Measurements from ENCODE around the gene ATOH1.

The ATOH1 gene

GRCh38 chr4:93835929-93836328 lies 7.4 kb downstream of the ATOH1 start:
- DNase-seq (ENCODE audit: low read depth), result no peak

- no peak for DNase-seq (ENCODE audit: low read depth)
Measured at GRCh38 chr4:93839704-93840103, 11.2 kb downstream of the ATOH1 start.

GRCh38 chr4:93841803-93842345 lies 13.3 kb downstream of the ATOH1 start:
- no peak for DNase-seq (ENCODE audit: low read depth)

DNA sequence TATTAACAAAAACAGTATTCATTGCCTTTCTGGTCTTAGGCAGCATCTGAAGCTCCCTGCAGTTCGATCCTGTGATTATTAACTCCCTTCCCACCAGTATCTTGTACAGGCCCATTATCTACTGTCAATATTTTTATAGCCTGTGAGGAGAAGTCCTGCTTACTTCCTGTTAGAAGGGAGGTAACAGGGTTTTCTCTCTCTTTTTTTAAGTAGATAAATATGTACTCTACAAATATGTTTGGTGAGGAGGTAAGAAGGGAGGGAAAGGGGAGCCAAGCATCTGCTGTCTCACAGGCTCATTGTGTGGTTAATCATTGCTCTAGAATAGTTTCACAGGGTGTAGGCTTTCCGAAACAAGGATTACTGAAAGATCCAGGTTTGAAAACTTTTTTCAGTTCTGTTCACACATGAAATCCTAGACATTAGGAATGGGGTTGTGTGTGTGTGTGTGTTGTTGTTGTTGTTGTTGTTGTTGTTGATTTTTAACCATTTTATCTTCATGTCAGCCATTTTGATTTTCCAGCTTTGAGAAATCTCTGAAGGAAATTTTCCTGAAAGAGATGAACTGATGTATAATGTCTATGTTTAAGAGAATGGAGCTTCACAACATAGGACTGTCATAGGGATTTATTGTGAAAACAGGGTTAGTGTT lies 14.2 kb downstream of the ATOH1 start:
- no peak for DNase-seq (ENCODE audit: low read depth)

DNA sequence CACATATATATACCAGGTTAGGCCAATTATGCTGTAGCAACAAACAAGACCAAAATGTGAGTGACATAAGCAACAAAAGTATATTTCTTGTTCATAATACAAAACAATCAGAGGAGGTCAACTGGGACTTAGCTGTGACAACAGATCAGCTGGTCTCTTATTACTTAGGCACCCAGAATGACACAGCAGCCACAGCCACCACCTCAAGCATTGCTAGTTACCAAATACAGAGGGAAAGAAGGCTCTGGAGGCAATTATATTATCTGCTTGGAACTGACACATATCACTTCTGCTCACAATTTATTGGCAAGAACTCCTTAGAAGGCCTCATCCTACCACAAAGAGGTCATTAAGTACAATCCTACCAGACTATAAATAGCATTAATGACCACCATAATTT lies 15.2 kb downstream of the ATOH1 start:
- DNase-seq (ENCODE audit: low read depth), result no peak

GRCh38 chr4:93852680-93853079 lies 24.1 kb downstream of the ATOH1 start:
- DNase-seq (ENCODE audit: low read depth), result no peak

DNA sequence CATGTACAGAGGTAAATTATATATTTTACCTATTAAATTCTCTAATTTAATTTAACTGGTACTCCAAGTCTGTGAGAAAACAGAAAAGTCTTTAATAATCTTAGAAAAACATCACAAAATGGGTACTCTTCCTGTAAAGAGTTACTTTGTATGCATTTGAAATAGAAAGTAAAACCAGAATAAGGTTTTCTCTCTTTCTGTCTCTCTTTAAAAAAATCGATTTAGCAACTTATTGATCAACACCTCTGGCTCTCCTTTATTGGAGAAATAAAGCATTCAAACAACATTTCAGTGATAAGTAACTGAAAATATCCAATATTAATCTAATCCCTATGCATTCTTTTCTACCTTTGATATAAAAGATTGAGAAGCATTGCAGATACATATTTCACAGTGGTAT lies 27.4 kb downstream of the ATOH1 start:
- DNase-seq (ENCODE audit: low read depth), result no peak

GRCh38 chr4:93865650-93866049 lies 37.1 kb downstream of the ATOH1 start:
- no peak for DNase-seq (ENCODE audit: low read depth)

GRCh38 chr4:93867416-93868001 lies 39.0 kb downstream of the ATOH1 start:
- DNase-seq (ENCODE audit: low read depth), result no peak

- no peak for DNase-seq (ENCODE audit: low read depth)
Measured at GRCh38 chr4:93870876-93871458, 42.4 kb downstream of the ATOH1 start.

DNA sequence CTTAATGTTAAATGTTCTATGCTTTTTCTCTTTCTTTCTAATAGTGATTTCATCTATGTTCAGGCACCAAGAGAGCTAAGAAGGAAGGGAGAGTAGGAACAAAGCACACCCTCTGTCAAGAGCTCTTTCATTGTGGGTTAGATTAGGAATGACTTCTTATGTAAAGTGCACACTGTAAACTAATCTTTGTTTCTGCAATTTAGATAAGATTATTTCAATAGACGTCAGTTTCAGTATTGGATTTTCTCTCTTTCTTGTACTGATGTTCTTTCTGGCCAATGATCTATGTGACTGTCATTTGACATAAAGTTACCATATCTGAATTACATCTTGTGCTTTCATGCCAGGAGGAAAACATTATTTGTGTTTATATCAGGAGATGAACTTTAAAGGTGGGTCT lies 48.2 kb downstream of the ATOH1 start:
- no peak for DNase-seq (ENCODE audit: low read depth)

DNA sequence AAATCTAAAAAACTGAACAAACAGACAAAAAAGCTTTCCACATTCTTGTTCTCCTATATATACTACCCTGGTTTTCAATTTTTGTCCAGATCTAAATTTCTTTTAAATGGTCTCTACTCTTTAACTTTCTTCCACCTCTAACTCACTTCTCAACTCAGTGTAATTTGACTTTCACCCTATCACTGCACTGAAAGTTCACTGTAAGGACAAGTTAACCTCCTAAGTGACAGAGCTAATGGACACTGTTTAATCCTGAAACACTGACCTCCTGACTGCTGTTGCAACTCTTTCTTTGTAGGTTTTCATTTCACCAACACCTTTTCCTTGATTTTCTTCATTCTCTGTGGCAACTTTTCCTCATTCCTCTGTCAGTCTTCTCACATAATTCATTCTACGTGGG lies 50.0 kb downstream of the ATOH1 start:
- no peak for DNase-seq (ENCODE audit: low read depth)

DNA sequence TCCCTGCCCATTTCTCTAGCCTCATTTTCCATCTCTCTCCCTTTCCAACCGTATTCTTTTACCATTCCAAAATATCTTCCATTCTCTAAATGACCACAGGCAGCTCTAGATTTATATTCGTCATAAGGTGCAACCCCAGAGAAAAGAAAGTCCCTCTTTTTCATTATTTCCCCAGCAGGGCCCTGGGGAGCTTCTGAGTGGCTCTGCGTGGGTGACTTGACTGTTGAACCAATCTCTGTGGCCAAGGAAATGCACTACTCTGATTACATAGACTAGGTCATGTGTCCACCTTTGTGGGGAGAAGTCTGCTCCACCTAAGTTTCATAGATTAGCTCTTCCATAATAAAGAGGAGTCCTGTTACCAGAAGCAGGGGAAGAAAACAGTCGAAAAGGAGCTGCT lies 51.4 kb downstream of the ATOH1 start:
- DNase-seq (ENCODE audit: low read depth), result no peak

All from T-helper 22 cell (primary cell).